Astrocyte (in vitro differentiated cells and primary cell): ENCODE measurements around the gene MEAF6. TPM values are rescaled to one million over a fixed set of nuclear protein-coding genes. Genes with fewer than 3 reads are reported as not detected.

Experiments used
- DNase-seq: peaks from one replicate; pipeline ENCODE4 v3.0.0-alpha.2; 2010; ENCODE audit warnings: low read depth
- FAIRE-seq: peaks from 2 replicates; lab custom pipeline; 2011; peaks lifted over from hg19 to GRCh38; lab: Jason Lieb, UNC
- H2AFZ ChIP-seq: 2 replicates; pipeline ENCODE4 v1.6.0; 2012; ENCODE audit warnings: low read depth, low read length, inconsistent platforms
- H3K27ac ChIP-seq: 2 replicates; pipeline ENCODE4 v1.5.1; 2011; ENCODE audit warnings: low read depth, low read length, inconsistent platforms
- H3K27me3 ChIP-seq: 2 replicates; pipeline ENCODE4 v1.6.0; 2011; ENCODE audit warnings: low read length, inconsistent platforms; ENCODE audit not compliant: insufficient read depth
- H3K36me3 ChIP-seq: 2 replicates; pipeline ENCODE4 v1.5.1; 2011; ENCODE audit warnings: low read length, inconsistent platforms; ENCODE audit not compliant: insufficient read depth
- H3K4me1 ChIP-seq: 2 replicates; pipeline ENCODE4 v1.5.1; 2011; ENCODE audit warnings: low read length, inconsistent platforms; ENCODE audit not compliant: insufficient read depth
- H3K4me2 ChIP-seq: 2 replicates; pipeline ENCODE4 v1.6.0; 2012; ENCODE audit warnings: low read length, inconsistent platforms
- H3K4me3 ChIP-seq: 2 replicates; pipeline ENCODE4 v1.5.1; 2011; ENCODE audit warnings: low read depth, mild to moderate bottlenecking, low read length, inconsistent platforms; ENCODE audit not compliant: insufficient read depth
- H3K79me2 ChIP-seq: 2 replicates; pipeline ENCODE4 v1.6.0; 2012; ENCODE audit warnings: mild to moderate bottlenecking, low read length, inconsistent platforms; ENCODE audit not compliant: insufficient read depth
- H3K9ac ChIP-seq: 2 replicates; pipeline ENCODE4 v1.6.0; 2012; ENCODE audit warnings: mild to moderate bottlenecking, low read length, inconsistent platforms
- H3K9me3 ChIP-seq: 2 replicates; pipeline ENCODE4 v1.5.1; 2012; ENCODE audit warnings: low read depth, mild to moderate bottlenecking, low read length, inconsistent platforms; ENCODE audit not compliant: insufficient read depth
- H4K20me1 ChIP-seq: 2 replicates; pipeline ENCODE4 v1.6.0; 2012; ENCODE audit warnings: low read length, inconsistent platforms; ENCODE audit not compliant: insufficient read depth
- H3K27ac Mint-ChIP-seq: one replicate; pipeline ENCODE4 v1.8.0; 2021; ENCODE audit warnings: mild to moderate bottlenecking, mixed read lengths; ENCODE audit not compliant: unreplicated experiment
- H3K27me3 Mint-ChIP-seq: one replicate; pipeline ENCODE4 v1.8.0; 2021; ENCODE audit warnings: low read depth, mixed read lengths; ENCODE audit not compliant: unreplicated experiment
- H3K36me3 Mint-ChIP-seq: one replicate; pipeline ENCODE4 v1.8.0; 2021; ENCODE audit warnings: low read depth, mixed read lengths; ENCODE audit not compliant: unreplicated experiment
- H3K4me1 Mint-ChIP-seq: one replicate; pipeline ENCODE4 v1.8.0; 2021; ENCODE audit warnings: low read depth, mixed read lengths; ENCODE audit not compliant: unreplicated experiment
- H3K4me3 Mint-ChIP-seq: one replicate; pipeline ENCODE4 v1.8.0; 2021; ENCODE audit warnings: mild to moderate bottlenecking, moderate library complexity, mixed read lengths; ENCODE audit not compliant: unreplicated experiment
- H3K9me3 Mint-ChIP-seq: one replicate; pipeline ENCODE4 v1.8.0; 2021; ENCODE audit warnings: mild to moderate bottlenecking, mixed read lengths; ENCODE audit not compliant: unreplicated experiment
- EZH2 ChIP-seq: IDR thresholded peaks from 2 replicates; pipeline ENCODE4 v1.6.1; 2012; ENCODE audit warnings: mild to moderate bottlenecking, low read length, inconsistent platforms; ENCODE audit not compliant: insufficient read depth
- total RNA-seq: library from RNA; stranded (reverse); gene quantifications from 2 replicates; pipeline ENCODE4 v1.2.1, GENCODE V29; 2021
- TF ChIP-seq, protein P1 (sequence below): IDR thresholded peaks from 2 replicates; pipeline ENCODE4 v1.5.1; 2011; ENCODE audit warnings: low read depth, mild to moderate bottlenecking, inconsistent platforms, low read length, moderate library complexity; ENCODE audit not compliant: insufficient read depth

Gene MEAF6
- total RNA-seq, 1 donor from 2014 or later, result 49.0 TPM

- H3K4me2 ChIP-seq, result peak overlapping the region; percentile 100
- no peak for TF ChIP-seq EZH2
- TF ChIP-seq, protein P1, sequence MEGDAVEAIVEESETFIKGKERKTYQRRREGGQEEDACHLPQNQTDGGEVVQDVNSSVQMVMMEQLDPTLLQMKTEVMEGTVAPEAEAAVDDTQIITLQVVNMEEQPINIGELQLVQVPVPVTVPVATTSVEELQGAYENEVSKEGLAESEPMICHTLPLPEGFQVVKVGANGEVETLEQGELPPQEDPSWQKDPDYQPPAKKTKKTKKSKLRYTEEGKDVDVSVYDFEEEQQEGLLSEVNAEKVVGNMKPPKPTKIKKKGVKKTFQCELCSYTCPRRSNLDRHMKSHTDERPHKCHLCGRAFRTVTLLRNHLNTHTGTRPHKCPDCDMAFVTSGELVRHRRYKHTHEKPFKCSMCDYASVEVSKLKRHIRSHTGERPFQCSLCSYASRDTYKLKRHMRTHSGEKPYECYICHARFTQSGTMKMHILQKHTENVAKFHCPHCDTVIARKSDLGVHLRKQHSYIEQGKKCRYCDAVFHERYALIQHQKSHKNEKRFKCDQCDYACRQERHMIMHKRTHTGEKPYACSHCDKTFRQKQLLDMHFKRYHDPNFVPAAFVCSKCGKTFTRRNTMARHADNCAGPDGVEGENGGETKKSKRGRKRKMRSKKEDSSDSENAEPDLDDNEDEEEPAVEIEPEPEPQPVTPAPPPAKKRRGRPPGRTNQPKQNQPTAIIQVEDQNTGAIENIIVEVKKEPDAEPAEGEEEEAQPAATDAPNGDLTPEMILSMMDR, result no peak
These were observed 34.5 kb downstream of the MEAF6 start for GRCh38 chr1:37480125-37480466.

GRCh38 chr1:37479255-37480124 is 35.1 kb downstream of the MEAF6 start:
- FAIRE-seq, result no peak
- Histone ChIP-seq H3K4me3 (peak overlapping the region; percentile 56), H3K36me3 (peaks cover 34% of the 10 kb centered on the region), H3K27me3 (no peaks in the 10 kb centered on the region), H3K79me2 (peaks cover 75% of the 10 kb centered on the region), H3K9ac (peak overlapping the region; percentile 92), H3K4me1 (peaks cover 60% of the 10 kb centered on the region), H3K4me2 (peak overlapping the region; percentile 100), H3K27ac (peak overlapping the region; percentile 96), H4K20me1 (peaks cover 85% of the 10 kb centered on the region), H2AFZ (no peak overlapping the region), H3K9me3 (no peaks in the 10 kb centered on the region)
- no peaks in the 10 kb centered on the region for H3K9me3 Mint-ChIP-seq
- H3K36me3 Mint-ChIP-seq, result peaks cover 9% of the 10 kb centered on the region
- peaks cover 25% of the 10 kb centered on the region for H3K4me1 Mint-ChIP-seq
- H3K27ac Mint-ChIP-seq, result peak overlapping the region; percentile 89
- TF ChIP-seq, protein P1, result no peak
- no peak for TF ChIP-seq EZH2
- H3K4me3 Mint-ChIP-seq, result peak overlapping the region; percentile 89
- no peaks in the 10 kb centered on the region for H3K27me3 Mint-ChIP-seq
- DNase-seq, result peak; percentile 78

More at GRCh38 chr1:37480125-37480466, 34.5 kb downstream of the MEAF6 start:
- H3K36me3 ChIP-seq, result peaks cover 34% of the 10 kb centered on the region
- Mint-ChIP-seq H3K9me3 (no peaks in the 10 kb centered on the region), H3K4me3 (peak overlapping the region; percentile 27), H3K27me3 (no peaks in the 10 kb centered on the region), H3K27ac (no peak overlapping the region), H3K4me1 (peaks cover 24% of the 10 kb centered on the region), H3K36me3 (peaks cover 9% of the 10 kb centered on the region)
- no peak overlapping the region for H2AFZ ChIP-seq
- H3K9me3 ChIP-seq, result no peaks in the 10 kb centered on the region
- FAIRE-seq, result no peak
- H3K79me2 ChIP-seq, result peaks cover 70% of the 10 kb centered on the region
- H3K27me3 ChIP-seq, result no peaks in the 10 kb centered on the region
- peaks cover 57% of the 10 kb centered on the region for H3K4me1 ChIP-seq
- H4K20me1 ChIP-seq, result peaks cover 86% of the 10 kb centered on the region
- peak overlapping the region; percentile 96 for H3K27ac ChIP-seq
- no peak overlapping the region for H3K4me3 ChIP-seq
- DNase-seq, result no peak
- peak overlapping the region; percentile 92 for H3K9ac ChIP-seq

GRCh38 chr1:37478890-37479254 is 35.7 kb downstream of the MEAF6 start:
- H3K9me3 Mint-ChIP-seq, result no peaks in the 10 kb centered on the region
- no peaks in the 10 kb centered on the region for H3K27me3 Mint-ChIP-seq
- Histone ChIP-seq H3K4me2 (peak overlapping the region; percentile 100), H3K9ac (peak overlapping the region; percentile 92), H3K9me3 (no peaks in the 10 kb centered on the region), H3K4me1 (peaks cover 62% of the 10 kb centered on the region), H3K4me3 (peak overlapping the region; percentile 56), H3K79me2 (peaks cover 78% of the 10 kb centered on the region), H2AFZ (no peak overlapping the region), H3K27me3 (no peaks in the 10 kb centered on the region), H3K27ac (peak overlapping the region; percentile 96), H3K36me3 (peaks cover 32% of the 10 kb centered on the region), H4K20me1 (peaks cover 79% of the 10 kb centered on the region)
- DNase-seq (peak; percentile 45), FAIRE-seq (no peak)
- no peak for TF ChIP-seq EZH2
- TF ChIP-seq, protein P1, result no peak
- H3K4me1 Mint-ChIP-seq, result peaks cover 25% of the 10 kb centered on the region
- peak overlapping the region; percentile 89 for H3K27ac Mint-ChIP-seq
- peaks cover 9% of the 10 kb centered on the region for H3K36me3 Mint-ChIP-seq
- peak overlapping the region; percentile 89 for H3K4me3 Mint-ChIP-seq
